Measurements from ENCODE around the gene GAS1.
A peak's percentile ranks its signal among the peaks of the same experiment; 100 is the strongest.

GAS1 gene

GRCh38 chr9:86948074-86948929, 996 bp upstream of the GAS1 start:
- ChIA-PET CTCF (interaction anchor here (0.6 to 1.1 kb wide), 6 partner anchors 11 to 303 kb away, joined by 3 to 10 read pairs (median 4); no protein-coding TSS in a partner anchor), POLR2A (interaction anchor here (0.8 kb wide), 1 partner anchor 12 kb away, joined by 3 read pairs; no protein-coding TSS in a partner anchor)
- peak; percentile 76 for DNase-seq (ENCODE audit: extremely low spot score)

GRCh38 chr9:86946201-86947145, 833 bp downstream of the GAS1 start:
- TF ChIP-seq SP1 (IDR thresholded peaks at IDR 0.05) (no peak), ARNT (IDR thresholded peaks at IDR 0.05) (no peak), SUZ12 (IDR thresholded peaks at IDR 0.05) (no peak), TARDBP (IDR thresholded peaks at IDR 0.05) (no peak), FOXM1 (IDR thresholded peaks at IDR 0.05; ENCODE audit: borderline replicate concordance) (no peak), CTBP1 (IDR thresholded peaks at IDR 0.05; ENCODE audit: borderline replicate concordance) (no peak), ZNF384 (IDR thresholded peaks at IDR 0.05) (no peak), FOXA1 (IDR thresholded peaks at IDR 0.05) (no peak)
- DNase-seq (ENCODE audit: extremely low spot score): peak; percentile 43
- ChIA-PET POLR2A (interaction anchor here (1.2 kb wide), 1 partner anchor 139 kb away, joined by 4 read pairs; no protein-coding TSS in a partner anchor), CTCF (interaction anchor here (1.1 to 1.6 kb wide), 2 partner anchors 21 to 345 kb away, joined by 3 to 5 read pairs; no protein-coding TSS in a partner anchor)

More at GRCh38 chr9:86948074-86948929, 996 bp upstream of the GAS1 start:
- TF ChIP-seq NFRKB (IDR thresholded peaks at IDR 0.05) (no peak), PKNOX1 (IDR thresholded peaks at IDR 0.05) (peak; percentile 36; the same call in 1 of the 2 replicates), L3MBTL2 (conservative IDR thresholded peaks at IDR 0.05) (peak; percentile 66)

- TF ChIP-seq HDGF (IDR thresholded peaks at IDR 0.05; ENCODE audit: borderline replicate concordance) (no peak), L3MBTL2 (conservative IDR thresholded peaks at IDR 0.05) (peak; percentile 69)
- CTCF ChIA-PET: interaction anchor here (0.7 to 1.6 kb wide), 2 partner anchors 42 to 345 kb away, joined by 3 to 5 read pairs; no protein-coding TSS in a partner anchor
- no peak for DNase-seq (ENCODE audit: extremely low spot score)
- POLR2A ChIA-PET: no interaction called here
Measured at GRCh38 chr9:86945728-86946200, 1.5 kb downstream of the GAS1 start.

GRCh38 chr9:86944796-86945727, 2.2 kb downstream of the GAS1 start:
- no peak for TF ChIP-seq L3MBTL2 (conservative IDR thresholded peaks at IDR 0.05)
- TF ChIP-seq TARDBP (IDR thresholded peaks at IDR 0.05): no peak
- no peak for TF ChIP-seq PKNOX1 (IDR thresholded peaks at IDR 0.05)
- no peak for TF ChIP-seq SP1 (IDR thresholded peaks at IDR 0.05)
- no peak for TF ChIP-seq NFRKB (IDR thresholded peaks at IDR 0.05)
- TF ChIP-seq FOXM1 (IDR thresholded peaks at IDR 0.05; ENCODE audit: borderline replicate concordance): no peak
- no peak for TF ChIP-seq CTBP1 (IDR thresholded peaks at IDR 0.05; ENCODE audit: borderline replicate concordance)
- no peak for TF ChIP-seq HDGF (IDR thresholded peaks at IDR 0.05; ENCODE audit: borderline replicate concordance)
- no peak for TF ChIP-seq LEF1 (IDR thresholded peaks at IDR 0.05; ENCODE audit: borderline replicate concordance)
- no peak for TF ChIP-seq ZNF384 (IDR thresholded peaks at IDR 0.05)
- no peak for TF ChIP-seq FOXK2 (IDR thresholded peaks at IDR 0.05)
- TF ChIP-seq SUZ12 (IDR thresholded peaks at IDR 0.05): no peak
- TF ChIP-seq BHLHE40 (IDR thresholded peaks at IDR 0.05; ENCODE audit: borderline replicate concordance): no peak
- no peak for TF ChIP-seq ELF4 (IDR thresholded peaks at IDR 0.05)
- no peak for TF ChIP-seq ARNT (IDR thresholded peaks at IDR 0.05)
- TF ChIP-seq FOXA1 (IDR thresholded peaks at IDR 0.05): no peak
- no peak for DNase-seq (ENCODE audit: extremely low spot score)
- CTCF ChIA-PET: interaction anchor here (0.7 to 1.6 kb wide), 2 partner anchors 43 to 344 kb away, joined by 3 to 5 read pairs; no protein-coding TSS in a partner anchor
- POLR2A ChIA-PET: no interaction called here

- ChIA-PET CTCF (interaction anchor here (0.6 to 1.3 kb wide), 2 partner anchors 382 to 391 kb away, joined by 3 to 4 read pairs; no protein-coding TSS in a partner anchor), POLR2A (no interaction called here)
- TF ChIP-seq FOXK2 (IDR thresholded peaks at IDR 0.05) (0 out of 2 replicates have a peak, but pooled peaks have one; percentile 25), TARDBP (IDR thresholded peaks at IDR 0.05) (no peak), FOXA1 (IDR thresholded peaks at IDR 0.05) (peak; percentile 79; the same call in 1 of the 2 replicates)
- no peak for DNase-seq (ENCODE audit: extremely low spot score)
Measured at GRCh38 chr9:86943201-86944113, 3.8 kb downstream of the GAS1 start.
